Liver (tissue), 9 donors: ENCODE results near the gene ZFHX2. TPM values are rescaled to one million over a fixed set of nuclear protein-coding genes. Genes with fewer than 3 reads are reported as not detected.

ENCODE experiments used
- DNase-seq: peaks from one replicate; pipeline ENCODE4 v3.0.0-alpha.2; 2017; ENCODE audit warnings: low spot score
- H3K27ac ChIP-seq, 2 donors: one replicate each; pipeline ENCODE4 v1.7.0; 2013; ENCODE audit warnings: inconsistent platforms in 2 of 2, low read length in 2 of 2, control low read depth in 1 of 2, low read depth in 1 of 2, mild to moderate bottlenecking in 1 of 2
- H3K27me3 ChIP-seq, 4 donors: one replicate each; pipeline versions ENCODE4 v1.6.1 to v1.7.0; 2013; ENCODE audit warnings: low read length in 3 of 4, inconsistent platforms in 1 of 4, mild to moderate bottlenecking in 1 of 4, moderate library complexity in 1 of 4; ENCODE audit not compliant: control insufficient read depth in 4 of 4, insufficient read depth in 4 of 4
- H3K36me3 ChIP-seq, 4 donors: one replicate each; pipeline versions ENCODE4 v1.6.1 to v1.7.0; 2013; ENCODE audit warnings: low read length in 3 of 4, mild to moderate bottlenecking in 3 of 4, low read depth in 1 of 4, moderate library complexity in 1 of 4; ENCODE audit not compliant: control insufficient read depth in 4 of 4, insufficient read depth in 3 of 4
- H3K4me1 ChIP-seq, 4 donors: one replicate each; pipeline versions ENCODE4 v1.6.1 to v1.7.0; 2013; ENCODE audit warnings: low read length in 3 of 4, mild to moderate bottlenecking in 3 of 4, moderate library complexity in 1 of 4; ENCODE audit not compliant: control insufficient read depth in 4 of 4, insufficient read depth in 4 of 4
- H3K4me3 ChIP-seq, 3 donors: one replicate each; pipeline versions ENCODE4 v1.6.1 to v1.7.0; 2013; ENCODE audit warnings: low read length in 3 of 3, control low read depth in 1 of 3, low read depth in 1 of 3, mild to moderate bottlenecking in 1 of 3
- H3K9ac ChIP-seq, 2 donors: one replicate each; pipeline ENCODE4 v1.7.0; 2013; ENCODE audit warnings: low read length in 2 of 2, mild to moderate bottlenecking in 2 of 2, moderate library complexity in 2 of 2, control low read depth in 1 of 2, low read depth in 1 of 2
- H3K9me3 ChIP-seq, 4 donors: one replicate each; pipeline versions ENCODE4 v1.6.1 to v1.7.0; 2013; ENCODE audit warnings: low read length in 3 of 4; ENCODE audit not compliant: control insufficient read depth in 4 of 4
- ATF3 ChIP-seq: IDR thresholded peaks from 2 replicates; pipeline ENCODE4 v1.6.1; 2016; ENCODE audit warnings: antibody characterized with exemption
- CTCF ChIP-seq: fragments of 150-350 bp; IDR thresholded peaks from 2 replicates; pipeline ENCODE4 v1.5.1; 2017; ENCODE audit warnings: improper control_type of control experiment, low read depth, low read length; ENCODE audit not compliant: missing input control
- EGR1 ChIP-seq, 2 donors: IDR thresholded peaks; 2 replicates each; pipeline ENCODE4 v1.6.1; 2016 to 2018; ENCODE audit warnings: antibody characterized with exemption in 2 of 2, low read depth in 2 of 2
- FOXA1 ChIP-seq: IDR thresholded peaks from 2 replicates; pipeline ENCODE4 v1.6.1; 2016; ENCODE audit warnings: antibody characterized with exemption
- FOXA2 ChIP-seq: IDR thresholded peaks from 2 replicates; pipeline ENCODE4 v1.6.1; 2016; ENCODE audit warnings: antibody characterized with exemption
- GABPA ChIP-seq, 2 donors: IDR thresholded peaks in 1 of 2; conservative IDR thresholded peaks in 1 of 2; 2 replicates each; pipeline ENCODE4 v1.6.1; 2016; ENCODE audit warnings: antibody characterized with exemption in 2 of 2, mild to moderate bottlenecking in 1 of 2, moderate library complexity in 1 of 2
- HNF4A ChIP-seq, 2 donors: conservative IDR thresholded peaks; 2 replicates each; pipeline ENCODE4 v1.6.1; 2016; ENCODE audit warnings: antibody characterized with exemption in 2 of 2, mild to moderate bottlenecking in 2 of 2
- HNF4G ChIP-seq: IDR thresholded peaks from 2 replicates; pipeline ENCODE4 v1.6.1; 2016; ENCODE audit warnings: antibody characterized with exemption
- JUND ChIP-seq, 2 donors: IDR thresholded peaks; 2 replicates each; pipeline ENCODE4 v1.6.1; 2016; ENCODE audit warnings: antibody characterized with exemption in 2 of 2
- MAX ChIP-seq: IDR thresholded peaks from 2 replicates; pipeline ENCODE4 v1.6.1; 2016; ENCODE audit warnings: antibody characterized with exemption
- NR2F2 ChIP-seq: IDR thresholded peaks from 2 replicates; pipeline ENCODE4 v1.6.1; 2016; ENCODE audit warnings: antibody characterized with exemption
- RAD21 ChIP-seq, 2 donors: IDR thresholded peaks; 2 replicates each; pipeline ENCODE4 v1.6.1; 2016; ENCODE audit warnings: antibody characterized with exemption in 2 of 2, mild to moderate bottlenecking in 2 of 2
- REST ChIP-seq: IDR thresholded peaks from 2 replicates; pipeline ENCODE4 v1.6.1; 2016; ENCODE audit warnings: antibody characterized with exemption, mild to moderate bottlenecking
- SP1 ChIP-seq: IDR thresholded peaks from 2 replicates; pipeline ENCODE4 v1.6.1; 2018; ENCODE audit warnings: antibody characterized with exemption, mild to moderate bottlenecking
- YY1 ChIP-seq: IDR thresholded peaks from 2 replicates; pipeline ENCODE4 v1.6.1; 2016; ENCODE audit warnings: antibody characterized with exemption, mild to moderate bottlenecking
- ZBTB33 ChIP-seq: IDR thresholded peaks from 2 replicates; pipeline ENCODE4 v1.6.1; 2016; ENCODE audit warnings: antibody characterized with exemption
- WGBS: extraction: QIAGEN DNeasy Blood & Tissue Kit; methylation state at CpG from one replicate; pipeline ENCODE4 v1.1.7; 2013; 5-methylcytosine and 5-hydroxymethylcytosine counted together
- polyA plus RNA-seq, 2 donors: library from polyadenylated mRNA; stranded (reverse) in 1 of 2; unstranded in 1 of 2; fragments of 200-250 nt in 1 of 2; fragments of >200 nt in 1 of 2; fragmentation: Nextera tagmentation in 1 of 2; extraction: Ambion mirVana in 1 of 2; gene quantifications; one replicate each; pipeline versions ENCODE4 v1.2.1 to v1.2.3, GENCODE V29; 2013 to 2015
- total RNA-seq, 2 donors: library from RNA; depleted of rRNA; stranded (reverse); fragments of >200 nt; gene quantifications; one replicate each; pipeline ENCODE4 v1.2.3, GENCODE V29; 2014
- donor health status: healthy.
- donor health status: healthy.
- donor health status: healthy.
- donor health status: healthy.
- donor health status: healthy.

The ZFHX2 gene
- total and polyA plus RNA-seq, 4 donors, result 0.06 to 0.14 (median 0.10) TPM

GRCh38 chr14:23571701-23572523, 20.3 kb upstream of the ZFHX2 start:
- H3K4me1 ChIP-seq, result peaks cover 0 to 20% (median 13%) of the 10 kb centered on the region in 4 donors
- no peak overlapping the region for H3K4me3 ChIP-seq
- no peak for DNase-seq
- TF ChIP-seq HNF4A (conservative IDR thresholded peaks at IDR 0.05) (no peak), FOXA1 (no peak), CTCF (no peak), JUND (IDR thresholded peaks at IDR 0.05) (no peak), NR2F2 (no peak), MAX (no peak), GABPA (IDR thresholded peaks at IDR 0.05 in 1 of 2, conservative IDR thresholded peaks at IDR 0.05 in 1 of 2) (no peak), ATF3 (no peak), YY1 (no peak), EGR1 (IDR thresholded peaks at IDR 0.05; ENCODE audit: low read depth in 2 of 2) (no peak), HNF4G (no peak), FOXA2 (no peak), RAD21 (IDR thresholded peaks at IDR 0.05) (no peak), REST (no peak), ZBTB33 (no peak), SP1 (no peak)
- no peak overlapping the region for H3K27ac ChIP-seq
- WGBS, result 65% methylated on average over 14 of the region's 14 CpGs
- H3K36me3 ChIP-seq, result no peaks in the 10 kb centered on the region
- H3K9me3 ChIP-seq, result no peaks in the 10 kb centered on the region
- H3K9ac ChIP-seq, result no peak overlapping the region
- peaks cover 0 to 6% (median under 1%) of the 10 kb centered on the region in 4 donors for H3K27me3 ChIP-seq
